Stimulated activated CD8-positive, alpha-beta memory T cell treated with anti-CD3 and anti-CD28 coated beads, Interleukin-4, amount 100 ng/mL, for 48 hours (primary cell): ENCODE data around the gene NUAK1.

Experiments used
- DNase-seq: peaks from one replicate; pipeline ENCODE4 v3.0.0-alpha.2; 2020

The NUAK1 gene

DNA sequence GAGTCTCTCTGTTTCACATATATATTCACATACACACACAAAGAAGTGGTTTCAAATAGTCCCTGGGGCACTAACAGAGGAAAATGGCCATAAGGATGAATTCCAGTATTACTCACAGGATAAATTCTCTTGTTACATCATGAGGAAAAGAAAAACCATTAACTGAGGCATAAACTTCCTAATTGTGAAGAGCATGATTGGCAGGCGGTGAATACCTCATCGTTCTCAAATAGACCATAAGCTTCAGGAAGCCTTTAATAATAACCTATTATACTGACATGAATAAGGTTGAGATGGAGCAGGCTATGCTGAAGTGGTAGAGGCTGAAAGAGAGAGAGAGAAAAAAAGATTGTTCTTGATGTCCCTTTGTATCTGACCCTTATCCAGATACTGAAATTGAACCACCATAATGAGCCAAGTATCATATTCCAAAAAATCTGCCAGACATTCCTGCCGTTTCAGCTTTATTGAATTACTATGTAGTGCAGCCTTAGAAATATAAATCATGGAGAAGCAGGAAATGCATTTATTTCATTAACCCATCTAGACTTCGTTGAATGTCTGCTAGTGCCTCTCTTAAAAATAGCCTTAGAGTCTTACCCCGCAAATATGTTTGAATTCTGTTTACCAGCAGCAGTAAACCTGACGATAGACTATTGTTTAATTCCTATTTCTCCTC, 86.8 kb downstream of the NUAK1 start:
- DNase-seq: no peak

DNA sequence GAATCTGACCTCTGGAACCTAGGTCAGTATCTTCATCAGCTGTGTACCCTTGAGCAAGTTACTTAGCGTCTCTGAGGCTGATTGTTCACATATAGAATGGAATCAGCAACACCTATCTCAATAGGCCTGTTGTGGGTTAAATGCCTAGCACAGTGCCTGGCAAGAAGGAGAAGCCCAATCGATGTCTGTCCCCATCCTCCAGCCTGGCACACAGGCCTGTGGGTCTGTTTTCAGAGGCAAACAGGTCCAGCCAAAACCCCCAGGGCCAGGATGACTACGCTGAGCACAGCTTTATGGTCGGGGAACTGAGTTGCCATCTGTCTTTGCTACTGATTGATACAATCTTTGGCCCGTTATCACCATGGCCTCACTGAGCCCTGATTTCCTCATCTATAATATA, 89.2 kb downstream of the NUAK1 start:
- no peak for DNase-seq

DNA sequence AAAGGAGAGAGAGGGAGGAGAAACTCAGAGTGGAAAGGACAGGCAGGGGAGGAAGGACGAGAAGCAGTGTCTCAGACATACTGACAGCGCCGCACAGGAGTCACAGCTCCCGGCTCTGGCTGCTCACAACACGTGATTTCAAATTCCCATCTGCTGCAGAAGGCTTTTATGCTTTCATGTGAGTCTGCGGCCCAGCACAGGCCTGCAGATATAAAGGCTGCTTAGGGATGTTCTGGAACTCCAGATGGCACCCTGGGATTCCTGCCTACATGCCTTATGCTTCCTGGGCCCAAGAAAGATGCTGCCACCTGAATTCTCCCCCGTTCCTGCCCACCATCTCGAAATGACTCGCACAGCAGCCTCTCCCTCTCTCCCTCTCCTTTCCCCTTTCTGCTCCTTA, 89.6 kb downstream of the NUAK1 start:
- DNase-seq: no peak

GRCh38 chr12:106048676-106049075, 90.1 kb downstream of the NUAK1 start:
- DNase-seq: no peak

GRCh38 chr12:106048016-106048415, 90.7 kb downstream of the NUAK1 start:
- no peak for DNase-seq

- DNase-seq: no peak
Measured at GRCh38 chr12:106046947-106047346, 91.8 kb downstream of the NUAK1 start.

DNA sequence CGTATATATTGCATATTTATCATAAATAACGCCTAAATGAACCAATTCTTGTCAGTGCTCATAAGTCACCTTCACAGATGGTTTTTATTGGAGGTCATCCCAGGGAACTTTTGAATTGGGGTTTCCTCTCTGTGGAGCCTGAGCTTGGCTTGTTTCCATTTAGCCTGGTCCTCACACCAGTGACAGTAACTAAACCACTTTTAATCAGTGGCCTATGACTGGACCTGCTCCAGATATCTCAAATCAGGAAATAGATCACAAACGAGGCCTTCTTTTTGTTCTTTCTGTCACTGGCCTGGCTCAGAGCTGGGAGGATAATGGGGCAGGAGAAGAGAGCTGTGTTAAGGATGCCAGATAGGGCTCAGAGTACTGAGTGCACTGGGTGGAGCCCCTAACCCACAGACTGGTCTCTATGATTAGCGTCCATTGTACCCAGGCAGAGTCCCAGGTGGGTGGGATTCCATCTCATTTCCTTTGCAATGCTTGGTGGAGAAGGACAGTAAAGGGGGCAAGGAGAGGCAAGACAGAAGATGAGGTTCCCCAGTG, 92.4 kb downstream of the NUAK1 start:
- no peak for DNase-seq

DNA sequence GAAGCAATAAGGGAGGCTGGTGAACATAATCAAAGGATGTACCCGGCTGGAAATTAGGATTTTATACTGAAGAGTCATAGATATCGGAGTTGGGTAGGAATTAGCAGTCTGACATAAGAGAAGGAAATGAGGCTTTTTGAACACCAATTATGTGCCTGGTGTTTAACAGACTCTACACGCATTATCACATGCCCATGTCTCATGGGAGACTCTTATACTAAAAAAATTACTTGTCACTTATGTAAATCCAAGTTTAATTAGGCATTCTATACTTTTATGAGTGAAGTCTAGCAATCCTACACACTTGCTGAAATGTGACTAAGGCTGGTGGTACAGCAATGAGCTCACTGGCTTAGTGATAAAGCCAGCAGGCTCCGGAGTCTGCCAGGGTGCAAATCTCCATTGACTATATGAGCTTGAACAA, 93.5 kb downstream of the NUAK1 start:
- no peak for DNase-seq

DNA sequence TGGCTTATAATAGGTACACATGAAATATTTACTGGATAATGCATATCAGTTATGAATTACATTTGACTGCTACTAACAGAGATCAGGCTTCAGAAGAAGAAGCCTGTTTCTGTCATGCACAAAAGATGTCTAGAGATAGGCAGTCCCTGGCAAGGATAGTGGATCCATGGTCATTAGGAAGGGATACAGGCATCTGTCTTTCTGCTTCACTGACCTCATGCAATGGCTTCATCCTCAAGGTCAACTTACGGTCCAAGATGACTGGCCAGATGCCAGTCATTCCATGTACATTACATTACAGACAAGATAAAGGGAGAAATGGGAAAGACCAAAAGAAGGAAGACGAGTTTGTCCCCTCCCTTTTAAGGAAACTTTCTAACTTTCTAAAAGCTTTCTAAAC, 94.0 kb downstream of the NUAK1 start:
- no peak for DNase-seq

DNA sequence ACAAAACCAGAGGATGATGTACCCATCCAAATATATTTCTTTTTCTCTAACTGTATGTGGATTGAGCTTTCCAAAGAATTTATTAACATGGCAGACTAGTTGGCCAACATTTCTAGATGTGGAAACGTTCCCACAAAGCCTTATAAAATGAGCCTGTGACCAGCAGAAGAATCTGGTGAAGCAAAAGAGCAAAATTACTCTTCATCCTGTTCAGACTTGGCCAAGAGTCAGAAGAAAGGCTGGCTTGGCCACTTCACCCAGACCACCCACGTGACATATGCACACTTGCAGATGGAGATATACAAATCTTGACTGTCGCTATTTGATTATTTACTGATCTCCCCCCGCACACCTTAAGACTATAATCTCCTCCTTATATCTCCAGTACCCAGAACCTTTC, 96.7 kb downstream of the NUAK1 start:
- no peak for DNase-seq

DNA sequence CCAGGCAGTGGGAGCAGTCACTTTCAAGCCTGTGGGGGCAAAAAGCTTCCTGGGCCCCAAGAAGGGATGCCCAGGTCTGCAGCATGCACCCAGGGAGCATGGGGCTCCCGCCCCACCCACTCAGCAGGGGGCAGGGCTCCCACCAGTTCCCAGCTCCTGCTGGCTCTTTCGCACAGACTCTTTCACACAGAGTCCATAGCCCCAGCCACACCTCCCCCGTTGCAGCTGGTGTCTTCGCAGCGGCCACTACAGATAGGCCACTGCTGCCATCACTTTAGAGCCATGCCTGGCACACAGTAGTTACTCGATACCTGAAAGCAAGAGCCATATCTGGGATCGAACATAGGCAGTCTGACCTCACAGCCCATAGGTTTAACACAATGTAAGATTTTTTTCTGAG, 98.2 kb downstream of the NUAK1 start:
- no peak for DNase-seq

DNA sequence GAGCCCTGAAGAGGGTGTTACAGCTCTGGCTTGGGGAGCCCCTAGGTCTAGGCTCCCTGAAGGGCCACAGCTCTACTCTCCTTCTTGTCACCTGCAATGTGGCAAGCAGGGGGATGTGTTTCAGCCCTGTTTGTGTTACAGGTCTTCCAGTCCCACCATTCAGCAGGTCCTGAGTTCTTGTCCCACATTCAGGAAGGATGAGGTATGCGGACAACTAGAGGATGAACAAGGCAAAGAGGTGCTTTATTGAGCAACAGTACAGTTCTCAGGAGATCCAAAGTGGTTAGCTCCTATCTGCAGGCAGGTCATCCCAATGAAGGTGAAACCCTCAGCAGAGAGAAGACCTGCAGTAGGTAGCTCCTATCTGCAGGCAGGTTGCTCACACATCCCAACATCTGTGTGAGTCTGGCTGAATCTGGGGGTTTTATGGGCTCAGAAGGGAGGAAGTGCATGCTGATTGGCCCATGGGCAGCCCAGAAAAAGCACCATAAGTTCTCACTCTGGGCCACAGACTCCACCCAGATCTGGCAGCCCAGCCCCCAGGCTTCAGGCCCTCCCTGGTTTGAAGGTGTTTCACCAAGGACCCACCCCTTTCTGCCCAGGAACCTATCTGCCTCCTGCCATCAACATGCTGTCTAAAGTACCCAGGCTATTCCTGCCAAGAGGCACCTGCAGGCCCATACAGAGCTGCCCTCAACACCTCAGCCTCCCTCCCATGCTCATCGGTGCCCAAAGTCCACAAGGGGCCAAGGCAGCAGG, 98.9 kb downstream of the NUAK1 start:
- DNase-seq: no peak

- no peak for DNase-seq
Measured at GRCh38 chr12:106039242-106039641, 99.5 kb downstream of the NUAK1 start.

DNA sequence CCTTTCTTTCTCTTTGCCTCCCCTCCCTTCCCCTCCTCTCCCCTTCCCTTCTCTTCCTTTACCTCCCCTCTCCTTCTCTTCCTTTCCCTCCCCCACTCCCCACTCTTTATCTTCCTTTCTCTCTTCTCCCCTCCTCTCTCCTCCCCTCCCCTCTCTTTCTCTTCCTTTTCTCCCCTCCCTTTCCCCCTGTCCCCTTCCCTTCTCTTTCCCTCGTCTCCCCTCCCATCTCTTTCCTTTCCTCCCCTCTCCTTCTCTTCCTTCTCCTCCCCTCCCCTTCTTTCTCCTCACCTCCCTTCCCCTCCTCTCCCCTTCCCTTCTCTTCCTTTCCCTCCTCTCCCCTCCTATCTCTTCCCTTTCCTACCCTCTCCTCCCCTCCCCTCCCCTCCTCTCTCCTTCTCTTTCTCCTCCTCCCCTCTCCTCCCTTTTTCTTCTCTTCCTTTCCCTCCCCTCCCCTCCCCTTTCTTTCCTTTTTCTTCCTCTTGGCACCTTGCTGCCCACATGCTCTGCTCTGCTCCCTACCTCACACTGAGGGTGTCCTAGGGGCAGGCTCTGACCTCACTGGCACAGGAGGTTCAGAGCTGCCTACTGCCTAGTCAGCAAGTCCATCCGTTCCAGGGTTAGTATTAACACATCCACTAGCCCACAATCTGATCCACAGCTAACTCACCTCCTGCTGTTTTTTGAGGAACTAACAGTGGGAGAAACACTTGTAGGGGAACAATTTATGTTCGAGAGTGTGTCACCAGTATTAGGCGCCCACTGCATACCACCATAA, 101.0 kb downstream of the NUAK1 start:
- no peak for DNase-seq

GRCh38 chr12:106035421-106035820, 103.3 kb downstream of the NUAK1 start:
- DNase-seq: no peak

DNA sequence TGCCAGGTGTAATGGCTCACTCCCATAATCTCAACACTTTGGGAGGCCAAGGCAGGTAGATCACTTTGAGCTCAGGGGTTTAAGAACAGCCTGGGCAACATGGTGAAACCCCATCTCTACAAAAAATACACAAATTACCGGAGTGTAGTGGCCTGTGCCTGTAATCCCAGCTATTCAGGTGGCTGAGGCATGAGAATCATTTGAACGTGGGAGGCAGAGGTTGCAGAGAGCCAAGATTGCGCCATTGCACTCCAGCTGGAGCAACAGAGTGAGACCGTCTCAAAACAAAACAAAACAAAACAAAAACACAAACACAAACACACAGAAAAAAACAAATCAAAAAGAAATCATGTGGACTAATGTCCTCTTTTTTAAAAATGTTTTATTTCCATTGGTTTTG, 104.4 kb downstream of the NUAK1 start:
- DNase-seq: no peak

DNA sequence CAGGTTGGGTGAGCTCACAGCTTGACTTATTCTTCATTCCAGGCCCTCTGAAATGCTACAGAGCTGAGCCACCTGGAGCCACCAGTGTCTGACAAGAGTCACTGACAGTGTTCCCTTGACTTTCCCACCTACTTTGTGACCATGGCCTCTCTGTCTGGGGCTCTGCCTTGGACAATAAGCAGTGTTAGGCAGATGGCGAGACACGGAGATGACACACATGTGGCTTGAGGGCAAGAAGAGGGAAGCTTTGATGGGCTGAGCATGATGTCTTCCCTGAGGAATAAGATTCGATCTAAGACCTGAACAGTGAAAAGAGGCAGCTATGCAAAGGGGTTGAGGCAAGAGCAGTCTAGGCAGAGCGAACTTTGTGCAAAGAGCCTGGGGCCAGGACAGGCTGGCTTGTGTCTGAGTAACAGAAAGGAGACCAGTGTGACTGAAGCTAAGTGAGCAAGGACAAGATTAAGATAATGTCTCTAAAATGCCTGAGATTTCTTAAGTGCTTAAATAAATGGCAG, 105.5 kb downstream of the NUAK1 start:
- no peak for DNase-seq

- no peak for DNase-seq
Measured at GRCh38 chr12:106032623-106032925, 106.2 kb downstream of the NUAK1 start.

DNA sequence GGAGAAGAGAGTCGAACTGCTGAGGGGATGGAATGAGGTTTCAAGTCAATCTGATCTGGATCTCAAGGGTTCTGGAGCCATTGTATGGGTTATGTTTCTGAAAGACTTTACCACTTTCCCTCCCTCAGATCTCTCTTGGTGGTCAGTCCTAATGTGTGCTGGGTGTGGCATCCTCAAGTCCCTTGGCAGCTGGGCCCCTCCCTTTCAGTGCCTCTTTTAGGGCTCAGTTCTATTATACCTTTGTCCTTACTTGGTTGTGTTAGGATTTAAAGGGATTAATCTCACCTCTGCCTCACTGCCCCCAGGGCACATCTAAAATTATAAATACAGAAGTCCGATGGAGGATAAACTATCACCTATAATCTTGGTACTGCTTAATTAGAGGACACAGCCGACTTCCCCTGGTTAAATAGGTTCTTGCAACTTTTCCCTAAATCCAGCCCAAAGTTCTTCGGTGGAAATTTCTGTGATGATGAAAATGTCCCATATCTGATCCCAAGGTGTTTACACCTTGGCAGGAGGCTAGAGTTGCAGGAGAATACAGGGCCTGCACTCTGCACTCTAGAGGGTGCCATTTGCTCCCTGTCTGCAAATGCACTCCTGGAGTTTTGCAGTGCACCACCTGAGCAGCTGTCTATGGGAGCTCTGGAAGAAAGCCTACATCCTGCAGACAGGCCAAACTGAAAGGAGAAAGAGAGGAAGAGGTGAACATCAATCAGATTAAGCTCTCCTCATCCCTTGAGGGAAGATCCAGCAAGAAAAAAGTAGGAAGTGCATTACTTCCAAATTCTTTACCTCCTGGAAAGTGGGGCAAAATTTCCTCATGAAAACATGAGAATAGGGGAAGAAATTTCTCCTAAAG, 106.8 kb downstream of the NUAK1 start:
- DNase-seq: no peak

DNA sequence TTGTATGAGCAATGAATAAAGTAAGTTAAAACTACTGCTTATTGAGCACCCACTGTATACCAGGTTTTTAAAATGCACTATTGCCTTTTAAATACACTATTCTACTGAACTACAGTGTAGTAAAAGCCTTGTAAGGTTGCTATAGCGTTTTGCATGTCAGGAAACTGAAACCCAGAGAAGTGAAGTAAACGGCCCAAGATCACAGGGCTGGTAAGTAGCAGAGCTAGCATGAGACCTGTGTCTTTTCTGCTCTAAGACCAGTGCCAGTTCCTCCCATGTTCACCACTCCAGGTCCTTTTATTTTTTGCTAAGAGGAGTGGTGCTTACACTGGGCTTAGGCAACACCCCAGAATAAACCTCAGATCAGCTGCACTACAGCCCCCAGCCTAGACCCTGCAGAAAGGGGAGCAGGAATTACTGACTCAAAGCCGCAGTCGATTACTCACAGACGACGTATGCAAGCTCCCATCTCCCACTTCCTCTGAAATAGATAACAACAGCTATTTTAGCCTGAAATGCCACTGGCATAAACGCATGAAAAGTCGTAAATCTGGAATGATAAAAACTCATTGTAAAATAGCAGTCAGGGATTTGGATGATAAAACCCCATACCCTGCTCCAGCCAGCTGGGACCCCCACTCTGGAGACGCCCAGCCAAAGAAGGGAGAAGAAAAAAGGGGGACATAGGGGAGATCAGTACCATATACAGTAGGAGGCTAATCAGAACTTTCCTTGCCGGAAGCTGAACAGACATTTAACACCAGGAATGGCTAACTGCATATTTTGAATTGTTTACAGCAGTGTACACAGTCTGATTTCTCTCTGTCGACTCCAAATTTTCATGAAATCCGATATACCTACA, 108.3 kb downstream of the NUAK1 start:
- DNase-seq: no peak

- no peak for DNase-seq
Measured at GRCh38 chr12:106029532-106029931, 109.2 kb downstream of the NUAK1 start.

- no peak for DNase-seq
Measured at GRCh38 chr12:106027911-106028310, 110.8 kb downstream of the NUAK1 start.
